OCI-LY1 (cell line): Measurements from ENCODE around the gene NBPF4.

Experiments used
- CTCF ChIP-seq: fragments of 200-600 bp; sonication (generic), shearing (Covaris generic); IDR thresholded peaks from 2 replicates; pipeline ENCODE4 v1.5.1; 2017; ENCODE audit warnings: mild to moderate bottlenecking, antibody characterized with exemption, low read length, moderate library complexity, mixed read lengths
- EZH2 ChIP-seq: fragments of 200-600 bp; sonication (generic), shearing (Covaris generic); IDR thresholded peaks from 2 replicates; pipeline ENCODE4 v1.8.0; 2017; ENCODE audit warnings: borderline replicate concordance, mixed run types, mild to moderate bottlenecking, antibody characterized with exemption, low read length, moderate library complexity, mixed read lengths

- TF ChIP-seq CTCF (no peak), EZH2 (no peak)
These were observed 32.9 kb downstream of the NBPF4 start for GRCh38 chr1:108211014-108211413.
